IPS-NIHi7 (cell line): ENCODE measurements around the gene SULT1E1.

ENCODE experiments used
- DNase-seq: peaks from one replicate; pipeline ENCODE4 v3.0.0; 2012; ENCODE audit warnings: mixed read lengths; ENCODE audit errors: extremely low spot score

Gene SULT1E1, protein sequence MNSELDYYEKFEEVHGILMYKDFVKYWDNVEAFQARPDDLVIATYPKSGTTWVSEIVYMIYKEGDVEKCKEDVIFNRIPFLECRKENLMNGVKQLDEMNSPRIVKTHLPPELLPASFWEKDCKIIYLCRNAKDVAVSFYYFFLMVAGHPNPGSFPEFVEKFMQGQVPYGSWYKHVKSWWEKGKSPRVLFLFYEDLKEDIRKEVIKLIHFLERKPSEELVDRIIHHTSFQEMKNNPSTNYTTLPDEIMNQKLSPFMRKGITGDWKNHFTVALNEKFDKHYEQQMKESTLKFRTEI

GRCh38 chr4:69860052-69860451 lies at the start of gene SULT1E1:
Gene SULT1E1, minus strand, starts transcription at chr4:69860145. Its CDS starts 2,501 bp downstream, at chr4:69857644.
- DNase-seq, result no peak

- no peak for DNase-seq
Measured at GRCh38 chr4:69909195-69909594, 49.2 kb upstream of the SULT1E1 start.

DNA sequence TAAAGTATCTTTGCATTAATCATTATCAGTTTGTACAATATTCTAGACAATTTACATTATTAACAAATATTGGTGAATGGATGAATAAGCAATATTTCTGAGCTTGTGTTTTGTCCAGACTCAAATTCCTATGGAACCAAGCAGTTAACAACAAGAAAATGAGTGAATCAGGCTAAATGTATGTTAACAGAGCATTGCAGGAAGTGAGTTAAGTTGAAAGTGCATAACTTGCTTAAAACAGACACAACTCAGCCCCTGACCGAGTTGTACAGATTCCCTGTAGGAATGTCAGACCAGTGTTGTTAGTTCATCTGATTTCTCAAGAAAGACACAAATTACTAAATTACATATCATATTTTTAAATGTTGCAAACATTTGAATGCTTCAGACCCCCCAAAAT lies 47.2 kb upstream of the SULT1E1 start:
- DNase-seq, result no peak

DNA sequence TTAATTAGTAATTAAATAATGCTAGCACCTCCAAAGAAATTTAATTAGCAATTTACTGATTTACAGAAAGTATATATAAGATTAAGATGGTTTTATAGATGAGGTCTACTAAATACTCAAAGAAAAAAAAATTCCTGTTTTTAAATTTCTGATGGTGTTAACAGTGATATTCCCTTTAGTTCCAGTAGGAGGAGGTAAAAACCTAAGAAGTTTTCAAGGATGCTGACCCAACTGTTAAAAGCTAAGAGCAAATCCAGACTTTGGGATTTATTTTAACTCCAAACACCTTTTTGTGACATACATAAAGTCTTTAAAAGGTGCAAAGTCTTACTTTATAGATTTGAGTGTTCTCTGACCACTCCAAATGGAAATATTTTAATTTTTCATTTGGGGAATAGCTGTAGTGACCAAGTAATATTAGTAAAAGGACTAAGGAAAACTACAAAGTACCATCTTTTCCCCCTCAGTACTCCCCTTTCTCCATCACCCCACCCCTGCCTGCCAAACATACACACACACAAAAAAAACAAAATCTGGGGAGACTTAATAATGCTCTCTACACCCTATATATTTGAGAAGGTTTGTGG lies 36.7 kb upstream of the SULT1E1 start:
- peak; percentile 13 for DNase-seq

GRCh38 chr4:69894721-69895120 lies 34.8 kb upstream of the SULT1E1 start:
- DNase-seq, result no peak

GRCh38 chr4:69894186-69894585 lies 34.2 kb upstream of the SULT1E1 start:
- DNase-seq, result no peak

DNA sequence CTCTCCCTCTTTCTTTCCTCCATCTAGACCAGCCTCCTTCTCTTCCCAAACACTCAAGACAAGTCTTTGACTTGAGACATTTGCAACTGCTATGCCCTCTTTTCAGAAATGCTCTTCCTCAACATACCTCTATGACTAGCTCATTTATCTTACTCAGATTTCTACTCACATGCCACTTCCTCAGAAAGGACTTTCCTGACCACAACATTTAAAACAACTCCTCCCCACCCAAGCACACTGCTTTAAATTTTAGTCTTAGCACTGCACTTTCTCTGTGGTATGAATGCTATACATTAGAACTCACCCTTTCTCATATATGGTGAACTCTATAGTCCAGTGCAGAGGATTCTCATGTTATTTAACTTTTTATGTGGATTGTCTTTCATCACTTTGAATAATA lies 28.4 kb upstream of the SULT1E1 start:
- DNase-seq, result no peak

DNA sequence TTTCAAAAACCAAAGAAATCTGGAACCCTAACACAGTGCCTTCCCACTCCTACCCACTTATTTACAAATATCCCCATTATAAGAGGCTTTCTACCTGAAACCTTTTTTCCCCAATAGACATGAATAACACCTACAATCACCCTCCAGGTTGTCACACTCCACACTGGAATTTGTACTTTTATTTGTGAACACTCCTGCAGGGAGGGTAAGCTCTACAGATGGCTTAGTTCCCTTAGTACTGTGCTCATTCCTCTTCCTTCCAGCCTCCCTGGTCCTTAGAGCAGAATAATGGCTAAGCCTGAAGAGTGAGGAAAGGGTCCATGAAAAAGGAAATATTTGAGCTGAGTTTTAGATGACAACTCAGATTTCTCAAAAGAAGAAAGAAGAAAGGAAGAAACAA lies 22.2 kb upstream of the SULT1E1 start:
- DNase-seq, result no peak

DNA sequence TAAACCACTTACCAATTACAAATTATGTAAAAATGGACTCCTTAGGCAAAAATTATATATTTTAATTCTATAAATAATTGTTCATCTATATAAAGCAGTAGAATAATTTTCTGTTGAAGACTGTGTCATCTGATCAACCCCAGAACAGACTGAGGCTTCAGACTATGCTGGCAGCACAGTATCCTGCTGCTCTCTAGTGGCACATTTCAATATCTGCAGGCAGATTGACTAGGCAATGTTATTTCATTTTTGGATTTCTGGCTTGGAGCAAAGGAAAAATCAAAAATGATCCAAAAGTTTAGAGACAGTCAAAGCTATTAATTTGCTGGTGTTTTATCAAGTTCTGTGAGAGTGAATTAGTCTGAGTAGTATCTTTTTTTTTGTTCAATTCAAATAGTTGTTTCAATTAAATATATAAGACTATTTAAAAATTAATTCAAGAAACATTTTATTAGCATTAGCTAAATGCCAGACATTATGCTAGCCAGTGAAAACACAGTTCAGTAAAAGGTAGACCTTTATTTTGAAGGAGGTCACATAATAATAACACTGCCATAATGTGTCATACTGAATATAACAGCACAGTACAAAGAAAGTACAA lies 21.3 kb upstream of the SULT1E1 start:
- DNase-seq, result peak; percentile 58

- DNase-seq, result no peak
Measured at GRCh38 chr4:69878250-69878649, 18.3 kb upstream of the SULT1E1 start.

DNA sequence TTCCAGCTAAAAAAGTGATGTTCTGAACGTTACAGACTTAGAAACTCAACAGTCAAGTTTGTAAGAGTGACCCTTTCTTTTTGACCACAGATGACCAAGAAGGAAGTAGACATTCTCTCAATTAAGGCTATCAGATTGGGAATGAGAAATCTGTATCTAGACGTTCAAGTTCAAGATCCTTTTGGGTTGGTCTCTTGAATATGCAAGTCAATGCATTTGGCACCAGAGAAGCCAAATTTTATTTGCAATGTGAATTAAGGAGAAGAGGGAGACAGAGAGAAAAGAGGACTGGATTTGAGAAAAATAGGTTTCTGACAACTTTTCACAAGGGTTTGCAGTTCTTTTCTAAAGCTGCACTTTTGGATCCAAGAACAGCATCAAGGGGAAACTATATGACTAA lies 17.5 kb upstream of the SULT1E1 start:
- DNase-seq, result no peak

GRCh38 chr4:69876071-69876470 lies 16.1 kb upstream of the SULT1E1 start:
- DNase-seq, result no peak

DNA sequence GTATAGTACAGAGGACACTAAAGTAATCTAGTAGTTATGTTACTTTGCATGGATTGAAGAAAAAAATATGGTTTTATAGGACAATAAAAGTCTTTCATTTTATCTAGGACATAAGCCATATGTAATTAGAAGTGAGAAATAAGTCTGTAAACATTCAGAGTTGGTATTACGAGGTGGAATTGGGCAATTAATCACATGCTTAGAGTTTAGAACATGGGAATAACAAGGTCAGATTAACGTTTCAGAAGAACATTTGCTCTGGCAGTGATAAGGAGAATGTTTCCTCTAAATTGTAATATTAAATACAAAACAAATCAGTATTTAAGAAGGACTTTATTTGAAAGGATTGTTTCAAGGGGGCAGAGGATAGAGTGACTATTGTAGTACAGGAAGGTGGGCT lies 15.6 kb upstream of the SULT1E1 start:
- DNase-seq, result no peak

DNA sequence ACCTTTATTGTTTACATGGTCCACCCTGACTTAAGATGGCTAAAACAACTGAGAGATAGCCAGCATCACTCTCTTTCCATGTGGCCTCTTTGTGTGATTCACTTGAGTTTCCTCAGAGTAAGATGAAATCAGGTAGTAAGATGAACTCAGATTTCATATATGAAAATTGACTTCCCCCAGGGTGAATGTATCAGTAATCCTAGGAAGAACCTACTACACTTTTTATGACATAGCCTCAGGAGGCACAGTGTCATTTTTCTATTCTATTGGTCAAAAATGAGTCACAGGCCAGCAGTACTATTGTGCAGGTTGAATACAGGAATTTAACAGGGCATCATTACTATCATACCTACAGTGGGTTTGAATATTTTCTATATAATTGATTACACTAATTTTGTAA lies 14.6 kb upstream of the SULT1E1 start:
- DNase-seq, result no peak

DNA sequence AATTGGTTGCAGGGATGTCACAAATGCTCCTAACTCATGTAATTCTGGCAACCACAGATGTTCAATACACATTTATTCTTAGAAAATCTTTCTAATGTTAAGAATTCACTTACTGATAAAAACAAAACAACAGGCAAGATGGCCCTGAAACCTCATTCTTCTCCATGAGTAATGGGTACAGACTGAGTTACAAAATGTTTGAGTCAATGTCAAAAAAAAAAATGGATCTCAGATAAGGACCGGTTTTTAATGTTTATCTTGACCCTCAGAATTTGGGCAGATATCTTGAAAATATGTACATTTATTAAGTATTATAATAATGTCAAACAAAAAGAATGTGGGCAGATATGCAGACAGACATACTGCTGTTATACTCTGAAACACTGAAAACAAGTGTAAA lies 1.8 kb upstream of the SULT1E1 start:
- DNase-seq, result no peak

DNA sequence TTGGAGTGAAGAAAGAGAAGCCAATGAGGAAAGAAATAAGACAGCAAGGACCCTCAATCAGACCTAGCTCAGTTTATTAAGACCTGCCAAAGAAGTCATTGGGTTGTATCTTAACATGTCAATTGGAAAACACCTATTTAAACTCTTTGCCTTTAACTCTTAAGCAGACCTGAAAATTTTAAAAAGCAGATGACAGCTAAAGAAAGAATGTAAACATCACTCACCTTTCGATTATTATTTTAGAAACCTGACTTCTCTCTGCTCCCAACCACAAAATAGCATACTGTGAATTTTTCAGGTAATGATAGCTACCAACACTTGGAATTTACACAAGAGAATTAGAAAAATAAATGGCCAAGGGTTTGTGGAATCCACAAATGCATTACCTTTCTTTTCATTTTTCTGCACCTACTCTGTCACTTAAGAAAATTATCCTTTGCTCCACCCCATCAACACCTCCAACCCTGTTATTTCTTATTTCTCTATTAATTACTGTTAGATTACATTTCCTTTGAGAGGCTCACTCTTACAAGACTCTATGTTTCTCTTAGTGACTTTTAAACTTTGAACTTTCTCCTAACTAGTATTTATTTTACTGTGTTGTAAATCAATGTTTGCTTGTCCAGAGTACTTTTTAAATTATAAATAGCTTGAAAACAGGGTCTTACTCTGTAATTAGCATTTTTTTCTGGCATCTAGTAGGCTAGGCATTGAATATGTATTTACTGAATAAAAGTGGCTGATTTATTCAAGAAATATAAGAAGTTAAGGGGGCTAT lies 765 bp upstream of the SULT1E1 start:
- DNase-seq, result no peak

DNA sequence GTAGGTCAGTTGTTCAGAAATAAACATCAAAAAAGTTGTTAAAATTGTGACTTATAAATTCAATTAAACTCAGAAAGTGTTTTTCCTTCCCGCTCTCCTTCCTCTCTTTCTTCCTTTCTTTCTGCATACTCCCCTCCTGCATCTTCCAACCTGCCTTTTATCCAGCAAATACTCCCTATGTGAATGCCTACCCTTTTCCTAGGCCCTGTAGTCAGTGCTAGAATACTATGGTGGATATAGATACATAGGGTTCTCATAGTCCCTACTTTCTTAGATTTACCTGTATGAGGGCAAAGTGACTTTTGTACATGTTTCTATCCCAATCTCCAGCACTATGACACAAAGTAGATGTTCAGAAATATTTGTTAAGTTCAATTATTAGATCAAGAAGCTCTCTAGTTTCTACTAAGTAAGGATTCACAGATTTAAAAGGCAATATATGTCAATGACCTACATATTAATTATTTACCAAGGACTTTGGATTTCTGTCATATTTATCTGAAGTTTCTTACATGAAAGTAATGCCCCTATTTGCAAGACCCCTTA lies 732 bp downstream of the SULT1E1 start:
- DNase-seq, result no peak

- DNase-seq, result no peak
Measured at GRCh38 chr4:69858690-69859089, 1.3 kb downstream of the SULT1E1 start.

GRCh38 chr4:69855822-69856221 lies 4.1 kb downstream of the SULT1E1 start:
- no peak for DNase-seq

DNA sequence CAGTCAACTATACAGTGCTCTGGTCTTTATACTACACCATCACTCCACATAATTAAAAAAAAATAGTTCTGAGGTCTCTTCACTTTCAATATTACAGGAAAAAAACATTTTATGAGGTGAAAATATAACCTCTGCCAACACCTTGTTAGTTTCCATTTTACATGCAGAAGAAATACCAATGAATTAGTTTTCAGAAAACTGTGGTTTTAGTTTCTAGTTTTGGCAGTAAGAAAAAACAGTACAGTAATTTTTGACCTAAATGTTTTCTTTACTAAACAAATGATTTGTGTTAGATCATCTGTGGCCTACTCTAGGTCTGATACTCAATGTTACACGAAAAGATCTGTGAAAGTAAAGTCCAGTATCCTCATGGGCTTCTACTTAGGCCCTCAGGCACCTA lies 10.0 kb downstream of the SULT1E1 start:
- no peak for DNase-seq

GRCh38 chr4:69849297-69849696 lies 10.6 kb downstream of the SULT1E1 start:
- DNase-seq, result no peak

DNA sequence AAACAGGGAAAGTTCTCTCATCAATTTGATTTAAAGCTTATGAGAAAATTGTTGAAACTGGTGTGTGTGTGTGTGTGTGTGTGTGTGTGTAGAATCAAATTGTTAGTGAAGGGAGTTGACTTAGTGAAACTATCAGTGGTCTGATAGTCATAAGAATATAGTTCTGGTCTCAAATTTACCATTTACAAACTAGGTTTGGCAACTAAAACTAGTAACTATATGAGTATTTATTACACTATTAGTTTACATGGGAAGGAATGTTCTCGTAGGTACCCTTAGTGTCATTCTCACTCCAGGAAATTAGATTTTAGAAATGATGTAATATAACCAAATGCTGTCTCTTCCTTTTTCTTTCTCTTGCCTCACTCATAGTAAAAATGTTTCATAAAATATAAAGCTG lies 11.9 kb downstream of the SULT1E1 start:
- DNase-seq, result no peak
